Measurements from ENCODE around the gene FBXO44.

FBXO44 gene

GRCh38 chr1:11695861-11696260 lies 41.2 kb downstream of the FBXO44 start:
- H3K36me3 Mint-ChIP-seq: no peaks in the 10 kb centered on the region
- no peak for ATAC-seq (replicated peaks)
- peaks cover 9 to 17% of the 10 kb centered on the region in 2 donors for H3K4me1 Mint-ChIP-seq
- H3K4me3 Mint-ChIP-seq: no peak overlapping the region
- H3K9me3 Mint-ChIP-seq: no peaks in the 10 kb centered on the region
- DNase-seq: no peak
- no peak overlapping the region for H3K27ac Mint-ChIP-seq
- peaks cover 22 to 26% of the 10 kb centered on the region in 2 donors for H3K27me3 Mint-ChIP-seq

GRCh38 chr1:11697188-11697892 lies 42.7 kb downstream of the FBXO44 start:
- H3K27me3 Mint-ChIP-seq: peaks cover 16 to 18% of the 10 kb centered on the region in 2 donors

DNA sequence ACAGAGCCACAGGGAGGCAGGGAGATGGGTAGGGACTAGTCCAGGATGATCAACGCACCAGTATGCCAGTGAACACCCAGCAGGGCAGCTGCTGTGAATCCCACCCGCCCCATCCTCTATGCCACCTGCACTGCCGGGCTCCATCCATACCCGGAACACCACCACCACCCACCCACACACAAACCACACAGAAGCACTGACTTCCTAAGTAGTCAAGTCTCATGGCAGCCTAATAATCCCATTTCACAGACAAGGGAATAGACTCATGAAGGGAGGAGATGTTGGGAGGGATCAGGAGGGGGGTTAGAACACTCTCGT lies 43.2 kb downstream of the FBXO44 start:
- DNase-seq (no peak), ATAC-seq (replicated peaks) (no peak)
- no peaks in the 10 kb centered on the region for H3K9me3 Mint-ChIP-seq
- peaks cover 11 to 13% of the 10 kb centered on the region in 2 donors for H3K27me3 Mint-ChIP-seq
- no peak overlapping the region for H3K4me3 Mint-ChIP-seq
- no peaks in the 10 kb centered on the region for H3K36me3 Mint-ChIP-seq
- no peak overlapping the region for H3K27ac Mint-ChIP-seq
- H3K4me1 Mint-ChIP-seq: peaks cover 2 to 4% of the 10 kb centered on the region in 2 donors

More at GRCh38 chr1:11697188-11697892, 42.7 kb downstream of the FBXO44 start:
- Mint-ChIP-seq H3K4me3 (no peak overlapping the region), H3K4me1 (peaks cover 6 to 9% of the 10 kb centered on the region in 2 donors), H3K27ac (no peak overlapping the region), H3K36me3 (no peaks in the 10 kb centered on the region), H3K9me3 (no peaks in the 10 kb centered on the region)
- no peak for DNase-seq
- ATAC-seq (replicated peaks): no peak

DNA sequence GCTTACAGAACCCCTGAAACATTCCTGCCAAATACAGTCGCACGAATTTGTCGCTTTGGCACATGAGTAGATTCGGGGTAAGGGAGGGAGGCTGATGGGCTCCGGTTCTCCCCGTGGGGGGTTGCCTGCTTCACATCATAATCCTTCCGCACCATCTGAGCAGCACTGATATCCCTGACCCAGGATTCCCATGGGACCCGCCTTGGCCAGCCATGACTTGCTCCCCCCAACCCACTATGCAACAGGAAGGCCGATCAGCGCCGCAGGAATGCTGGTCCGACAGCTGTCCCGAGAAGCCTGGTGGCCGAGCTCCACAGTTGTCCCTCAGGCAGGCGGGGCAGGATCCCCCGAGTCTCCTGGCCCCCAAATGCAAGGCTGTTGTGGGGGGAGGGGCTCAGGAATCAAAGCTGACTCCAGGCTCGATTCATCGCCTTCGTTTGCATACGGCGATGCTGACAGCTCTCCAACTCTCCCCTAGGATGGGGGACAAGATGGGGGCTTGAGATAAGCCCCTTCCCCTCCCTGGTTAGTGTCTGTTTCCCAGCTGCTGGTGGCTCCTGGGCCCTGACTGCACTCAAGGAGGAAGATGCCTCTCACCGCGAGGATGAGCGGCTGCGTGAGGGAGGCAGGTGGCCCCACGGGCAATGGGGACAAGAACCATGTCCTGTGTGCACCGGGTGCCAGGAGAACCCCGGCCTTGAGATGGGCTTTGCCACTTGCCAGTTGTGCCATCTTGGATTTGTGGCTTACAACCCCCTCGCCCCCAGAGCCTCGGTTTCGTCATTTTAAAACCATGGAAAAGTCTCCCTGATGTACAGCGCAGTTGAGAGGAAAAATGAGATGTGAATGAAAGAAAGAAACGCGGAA lies 46.2 kb downstream of the FBXO44 start:
- ATAC-seq (replicated peaks): no peak
- Mint-ChIP-seq H3K9me3 (no peaks in the 10 kb centered on the region), H3K27ac (no peak overlapping the region), H3K4me3 (no peak overlapping the region), H3K27me3 (peaks cover 12 to 17% of the 10 kb centered on the region in 2 donors), H3K36me3 (no peaks in the 10 kb centered on the region), H3K4me1 (peaks cover 5 to 15% of the 10 kb centered on the region in 2 donors)
- DNase-seq: no peak

DNA sequence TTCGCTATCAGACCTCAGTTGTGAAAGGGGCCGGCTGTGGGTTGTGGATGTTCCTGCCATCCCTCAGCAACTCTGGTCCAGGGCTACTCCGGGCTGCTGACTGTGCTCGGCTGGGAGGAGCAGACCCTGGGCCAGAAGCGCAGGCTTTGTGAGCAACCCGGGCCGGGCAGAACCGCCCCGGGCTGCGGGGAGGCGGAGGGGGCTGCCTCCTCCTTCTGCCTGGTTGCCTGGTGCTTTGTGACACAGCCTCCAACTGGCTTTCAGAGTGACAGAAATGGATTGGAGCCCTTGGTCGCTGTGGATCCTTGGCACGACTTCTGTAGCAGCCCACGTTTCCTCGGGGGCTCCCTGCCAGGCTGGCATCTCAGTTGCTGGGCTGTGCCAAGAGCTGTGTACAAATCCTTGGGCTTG lies 46.9 kb downstream of the FBXO44 start:
- Mint-ChIP-seq H3K36me3 (no peaks in the 10 kb centered on the region), H3K27me3 (peaks cover 12 to 17% of the 10 kb centered on the region in 2 donors), H3K4me1 (peaks cover 5 to 15% of the 10 kb centered on the region in 2 donors), H3K9me3 (no peaks in the 10 kb centered on the region), H3K27ac (no peak overlapping the region), H3K4me3 (no peak overlapping the region)
- no peak for ATAC-seq (replicated peaks)
- DNase-seq: no peak

DNA sequence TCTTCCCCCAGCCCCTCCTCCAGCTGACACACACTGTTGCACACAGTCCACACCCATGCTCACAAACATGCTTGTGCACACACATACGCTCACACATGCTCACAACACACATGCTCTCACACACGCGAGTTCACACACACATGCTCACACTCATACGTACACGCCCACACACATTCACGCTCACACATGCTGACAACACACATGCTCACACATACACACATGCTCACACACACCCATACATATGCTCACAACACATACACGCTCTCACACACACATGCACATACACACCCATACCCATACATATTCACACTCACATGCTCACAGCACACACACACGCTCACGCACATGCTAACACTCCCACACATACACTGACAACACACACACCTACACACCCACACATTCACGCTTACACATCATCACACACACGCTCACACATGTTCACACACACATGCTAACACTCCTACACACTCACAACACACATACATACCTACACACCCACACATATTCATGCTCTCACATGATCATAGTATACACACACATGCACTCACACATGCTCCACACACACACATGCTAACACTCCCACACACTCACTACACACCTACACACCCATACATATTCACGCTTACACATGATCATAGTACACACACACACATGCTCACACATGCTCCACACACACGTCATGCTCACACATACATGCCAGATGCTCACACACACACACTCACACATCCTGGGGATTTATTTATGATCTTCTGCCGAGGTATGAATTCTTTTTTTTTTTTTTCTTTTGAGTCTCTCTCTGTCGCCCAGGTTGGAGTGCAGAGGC lies 47.5 kb downstream of the FBXO44 start:
- Mint-ChIP-seq H3K27ac (no peak overlapping the region), H3K36me3 (no peaks in the 10 kb centered on the region), H3K4me1 (peaks cover 5 to 15% of the 10 kb centered on the region in 2 donors), H3K4me3 (no peak overlapping the region), H3K27me3 (peaks cover 12 to 17% of the 10 kb centered on the region in 2 donors), H3K9me3 (no peaks in the 10 kb centered on the region)
- DNase-seq: no peak
- no peak for ATAC-seq (replicated peaks)

GRCh38 chr1:11703357-11704193 lies 48.9 kb downstream of the FBXO44 start:
- ATAC-seq (replicated peaks): peak; percentile 61 to 72
- DNase-seq: no peak
- Mint-ChIP-seq H3K36me3 (no peaks in the 10 kb centered on the region), H3K4me1 (peaks cover 7 to 27% of the 10 kb centered on the region in 2 donors), H3K27me3 (peaks cover 12 to 17% of the 10 kb centered on the region in 2 donors), H3K27ac (no peak overlapping the region), H3K9me3 (no peaks in the 10 kb centered on the region), H3K4me3 (no peak overlapping the region)

DNA sequence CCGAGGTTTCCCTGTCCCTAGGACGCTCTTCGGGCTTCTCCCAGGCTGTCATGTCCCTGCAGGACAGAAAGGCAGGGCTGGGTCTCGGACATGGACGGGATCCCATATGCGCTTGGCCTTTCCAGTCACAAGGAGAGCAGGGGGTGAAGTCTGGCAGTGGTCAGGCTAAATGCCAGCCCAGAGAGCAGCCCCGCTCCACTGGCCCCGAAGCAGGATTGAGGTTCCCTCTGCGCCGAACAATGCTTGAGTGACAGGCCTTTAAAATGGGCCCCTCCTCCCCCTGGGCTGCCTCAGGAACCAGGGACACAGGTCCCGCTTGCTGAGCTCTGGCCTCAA lies 49.5 kb downstream of the FBXO44 start:
- no peak overlapping the region for H3K4me3 Mint-ChIP-seq
- ATAC-seq (replicated peaks): no peak
- peaks cover 7 to 31% of the 10 kb centered on the region in 2 donors for H3K4me1 Mint-ChIP-seq
- peaks cover 12 to 17% of the 10 kb centered on the region in 2 donors for H3K27me3 Mint-ChIP-seq
- no peak overlapping the region for H3K27ac Mint-ChIP-seq
- no peaks in the 10 kb centered on the region for H3K9me3 Mint-ChIP-seq
- no peaks in the 10 kb centered on the region for H3K36me3 Mint-ChIP-seq
- no peak for DNase-seq

DNA sequence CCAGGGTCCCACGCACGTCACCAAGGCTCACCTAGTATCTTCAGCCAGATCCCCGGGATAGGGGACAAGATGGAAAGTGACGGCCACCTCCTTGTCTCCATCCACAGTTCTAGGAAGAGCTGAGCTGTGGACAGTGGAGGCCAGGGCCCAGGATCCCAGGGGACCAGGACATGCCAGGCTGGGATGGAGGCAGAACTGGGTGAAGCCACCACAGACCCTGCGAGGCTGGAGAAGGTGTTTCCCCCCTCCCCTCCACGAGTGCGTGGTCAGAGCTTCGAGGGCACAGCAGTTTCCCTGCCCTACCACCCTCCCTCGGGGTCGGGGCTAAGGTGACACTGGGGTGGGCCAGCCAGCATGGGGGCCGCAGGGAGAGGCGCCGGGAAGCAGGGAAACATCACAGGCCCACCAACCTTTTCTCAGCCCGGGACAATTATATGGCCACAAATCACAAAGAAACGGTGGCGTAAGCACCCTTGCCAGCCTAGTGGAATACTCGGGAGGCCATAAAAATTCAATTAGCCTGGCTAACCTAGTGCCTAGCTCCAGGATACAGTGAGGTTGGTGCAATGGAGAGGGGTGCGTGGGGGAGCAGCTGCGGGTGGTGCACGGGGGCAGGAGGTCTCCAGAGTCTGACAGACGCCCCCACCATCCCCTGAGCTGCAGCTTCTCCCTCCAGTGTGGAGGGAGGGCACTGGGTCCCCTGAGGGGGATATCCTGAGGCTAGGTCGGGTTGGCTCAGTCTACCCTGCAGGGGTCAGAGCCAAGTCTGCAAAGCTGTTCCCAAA lies 50.2 kb downstream of the FBXO44 start:
- Mint-ChIP-seq H3K27ac (no peak overlapping the region), H3K36me3 (no peaks in the 10 kb centered on the region), H3K4me1 (peaks cover 7 to 31% of the 10 kb centered on the region in 2 donors), H3K9me3 (no peaks in the 10 kb centered on the region), H3K4me3 (no peak overlapping the region), H3K27me3 (peaks cover 12 to 17% of the 10 kb centered on the region in 2 donors)
- DNase-seq: no peak
- no peak for ATAC-seq (replicated peaks)

DNA sequence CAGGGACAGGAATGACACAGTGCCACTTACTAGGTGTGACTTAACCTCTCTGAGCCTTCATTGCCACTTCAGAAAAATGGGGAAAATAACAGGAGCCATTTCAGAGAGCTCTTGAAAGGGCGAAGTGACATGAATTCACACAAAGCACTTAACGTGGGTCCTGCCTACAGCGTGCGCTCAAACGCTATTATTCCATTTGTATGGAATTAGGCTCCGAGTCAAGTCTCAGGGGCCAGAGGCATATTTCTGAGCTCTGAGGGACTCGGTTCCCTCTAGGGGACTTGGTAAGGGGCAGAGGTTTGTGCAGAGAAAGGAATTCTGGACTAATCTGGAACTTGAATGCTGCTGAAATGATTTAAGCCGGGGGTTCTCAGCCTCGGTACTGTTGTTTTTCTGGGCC lies 50.9 kb downstream of the FBXO44 start:
- no peaks in the 10 kb centered on the region for H3K36me3 Mint-ChIP-seq
- ATAC-seq (replicated peaks) (no peak), DNase-seq (no peak)
- peaks cover 7 to 31% of the 10 kb centered on the region in 2 donors for H3K4me1 Mint-ChIP-seq
- no peaks in the 10 kb centered on the region for H3K9me3 Mint-ChIP-seq
- no peak overlapping the region for H3K4me3 Mint-ChIP-seq
- no peak overlapping the region for H3K27ac Mint-ChIP-seq
- H3K27me3 Mint-ChIP-seq: peaks cover 12 to 17% of the 10 kb centered on the region in 2 donors

- peaks cover 7 to 31% of the 10 kb centered on the region in 2 donors for H3K4me1 Mint-ChIP-seq
- no peaks in the 10 kb centered on the region for H3K36me3 Mint-ChIP-seq
- DNase-seq (no peak), ATAC-seq (replicated peaks) (no peak)
- no peak overlapping the region for H3K27ac Mint-ChIP-seq
- H3K4me3 Mint-ChIP-seq: no peak overlapping the region
- H3K9me3 Mint-ChIP-seq: no peaks in the 10 kb centered on the region
- peaks cover 12 to 17% of the 10 kb centered on the region in 2 donors for H3K27me3 Mint-ChIP-seq
Measured at GRCh38 chr1:11706292-11706691, 51.6 kb downstream of the FBXO44 start.

DNA sequence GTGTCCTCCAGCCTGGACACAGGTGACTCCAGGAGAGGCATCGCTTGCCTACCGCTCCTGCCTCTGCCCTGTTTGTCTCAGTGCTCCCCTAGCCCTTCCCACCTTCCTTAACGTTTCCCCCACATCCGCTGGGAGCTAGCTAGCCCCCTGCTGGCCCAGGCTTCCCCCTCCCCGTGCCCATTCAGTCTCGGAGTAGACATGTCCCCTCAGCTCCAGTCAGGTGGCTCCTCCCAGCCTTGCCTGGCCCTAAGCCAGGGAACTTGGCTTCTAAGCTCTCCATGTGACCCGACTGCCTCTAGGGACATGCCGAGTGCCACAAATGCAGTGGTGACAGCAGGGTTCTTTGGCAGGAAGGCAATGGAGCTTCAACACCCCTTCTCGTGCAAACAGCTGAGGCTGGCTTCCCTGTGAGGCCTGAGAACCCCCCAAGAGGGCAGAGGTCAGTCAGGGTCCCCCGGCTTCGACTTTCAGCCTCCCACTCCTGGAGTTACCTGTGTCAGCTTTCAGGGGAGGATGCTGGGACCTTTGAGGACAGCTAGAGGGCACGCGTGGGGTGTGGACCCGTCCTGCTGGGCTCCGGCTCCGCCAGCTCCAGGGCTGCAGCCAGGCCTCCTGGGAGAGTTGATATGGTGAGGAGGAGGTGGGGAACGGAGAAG lies 53.1 kb downstream of the FBXO44 start:
- peaks cover 12 to 17% of the 10 kb centered on the region in 2 donors for H3K27me3 Mint-ChIP-seq
- ATAC-seq (replicated peaks): peak; percentile 33 to 58
- H3K36me3 Mint-ChIP-seq: no peaks in the 10 kb centered on the region
- no peak overlapping the region for H3K4me3 Mint-ChIP-seq
- no peak for DNase-seq
- peak overlapping the region; percentile 31 for H3K27ac Mint-ChIP-seq
- H3K4me1 Mint-ChIP-seq: peaks cover 7 to 31% of the 10 kb centered on the region in 2 donors
- H3K9me3 Mint-ChIP-seq: no peaks in the 10 kb centered on the region

Measured in stimulated activated naive B cell treated with anti-CD40 and anti-IgM and Interleukin-4, amounts not matched to agents 10 μg/mL and 1 μg/mL and 100 μg/mL, for 72 hours (primary cell).